Breast epithelium (tissue), 3 donors: ENCODE data around the gene ARHGEF28.

ENCODE experiments used
- CTCF ChIP-seq, 3 donors: fragments of 450-650 bp; IDR thresholded peaks; one replicate each; pipeline ENCODE4 v1.5.1; 2016 to 2017; ENCODE audit warnings: antibody characterized with exemption in 3 of 3, mild to moderate bottlenecking in 3 of 3, moderate library complexity in 3 of 3
- POLR2A ChIP-seq: fragments of 450-650 bp; IDR thresholded peaks from one replicate; pipeline ENCODE4 v1.6.1; 2016; ENCODE audit warnings: antibody characterized with exemption, mild to moderate bottlenecking, moderate library complexity
- POLR2AphosphoS5 ChIP-seq, 3 donors: sonication (generic); formaldehyde crosslinking; IDR thresholded peaks; one replicate each; pipeline ENCODE4 v1.6.1; 2017; ENCODE audit warnings: antibody characterized with exemption in 3 of 3

GRCh38 chr5:73928476-73929070 is 302.6 kb downstream of the ARHGEF28 start:
- TF ChIP-seq POLR2A (no peak), CTCF (IDR thresholded peaks at IDR 0.05) (no peak), POLR2AphosphoS5 (IDR thresholded peaks at IDR 0.05) (no peak)
